K562 (cell line): ENCODE measurements around the gene CHPF. TPM values are rescaled to one million over a fixed set of nuclear protein-coding genes. Genes with fewer than 3 reads are reported as not detected.

Experiments used
- BRF1 ChIP-seq: IDR thresholded peaks from 3 replicates; pipeline ENCODE4 v1.6.1; 2011; ENCODE audit warnings: borderline replicate concordance, mild to moderate bottlenecking; ENCODE audit not compliant: insufficient read length; ENCODE audit errors: extremely low read depth
- HEY1 ChIP-seq: fragments of 250-450 bp; sonication (Bioruptor Pico); IDR thresholded peaks from 2 replicates; pipeline ENCODE4 v1.5.0; 2020; ENCODE audit warnings: mild to moderate bottlenecking, moderate library complexity, borderline replicate concordance
- HMGN3 ChIP-seq: IDR thresholded peaks from 2 replicates; pipeline ENCODE4 v1.6.1; 2011; ENCODE audit warnings: borderline replicate concordance, low read depth, mild to moderate bottlenecking, mixed read lengths, low read length; ENCODE audit not compliant: insufficient read length; ENCODE audit errors: extremely low read depth
- MCM7 ChIP-seq, 2 experiments: fragments of 450-650 bp; IDR thresholded peaks; 2 replicates each; pipeline ENCODE4 v1.6.1; 2016 to 2018
- NCOA6 ChIP-seq: fragments of 450-650 bp; IDR thresholded peaks from 2 replicates; pipeline ENCODE4 v1.6.1; 2017; ENCODE audit warnings: mild to moderate bottlenecking
- NFRKB ChIP-seq: fragments of 450-650 bp; IDR thresholded peaks from 2 replicates; pipeline ENCODE4 v1.6.1; 2016; ENCODE audit warnings: low read depth
- PHF8 ChIP-seq: fragments of 200-600 bp; sonication (generic); IDR thresholded peaks from 2 replicates; pipeline ENCODE4 v1.6.1; 2012; ENCODE audit warnings: mixed run types, mild to moderate bottlenecking, inconsistent platforms, low read length, moderate library complexity, borderline replicate concordance
- RBM39 ChIP-seq: fragments of 200-400 bp; formaldehyde crosslinking; optimal IDR thresholded peaks from 2 replicates; pipeline ENCODE3; 2018; ENCODE audit warnings: low read depth, low read length
- RNF2 ChIP-seq: sonication (generic); IDR thresholded peaks from 2 replicates; pipeline ENCODE4 v1.6.1; 2016
- STAT5A ChIP-seq: IDR thresholded peaks from 2 replicates; pipeline ENCODE4 v1.6.1; 2012; ENCODE audit warnings: low read length, inconsistent platforms, borderline replicate concordance
- ZC3H4 ChIP-seq: sonication (generic); formaldehyde crosslinking; IDR thresholded peaks from 2 replicates; pipeline ENCODE4 v1.9.0; 2021; ENCODE audit warnings: missing genetic modification reagents, borderline replicate concordance
- ZNF444 ChIP-seq: fragments of 250-450 bp; sonication (Bioruptor Pico); IDR thresholded peaks from 2 replicates; pipeline ENCODE4 v1.4.0; 2020; ENCODE audit warnings: mild to moderate bottlenecking, moderate library complexity
- ZNF77 ChIP-seq: fragments of 250-450 bp; sonication (Bioruptor Pico); IDR thresholded peaks from 2 replicates; pipeline ENCODE4 v1.5.0; 2020
- polyA plus RNA-seq, 8 experiments: library from polyadenylated mRNA; depleted of rRNA in 4 of 8; stranded (reverse) in 5 of 8; unstranded in 3 of 8; fragments of >200 nt; fragmentation: Nextera tagmentation in 2 of 8; fragmentation: Illumina TruSeq in 1 of 8; extraction: Ambion mirVana in 2 of 8; extraction: Trizol in 1 of 8; gene quantifications; 2 replicates each; pipeline versions ENCODE4 v1.2.1 to v1.2.3, GENCODE V29; 2011 to 2014; ENCODE audit warnings: inconsistent platforms in 1 of 8, missing spikeins in 1 of 8
- total RNA-seq, 7 experiments: library from RNA; depleted of rRNA in 6 of 7; stranded (reverse); fragments of >200 nt in 6 of 7; fragmentation: Illumina TruSeq in 2 of 7; extraction: Trizol in 2 of 7; gene quantifications; 2 replicates each; pipeline versions ENCODE4 v1.2.1 to v1.2.3, GENCODE V29; 2011 to 2021; ENCODE audit warnings: low replicate concordance in 1 of 7
- TF ChIP-seq, protein P1 (sequence below): fragments of 250-450 bp; sonication (Bioruptor Pico); IDR thresholded peaks from 2 replicates; pipeline ENCODE4 v1.6.1; 2021; ENCODE audit warnings: mild to moderate bottlenecking
- TF ChIP-seq, protein P2 (sequence below): fragments of 450-650 bp; formaldehyde crosslinking; IDR thresholded peaks from 2 replicates; pipeline ENCODE4 v1.4.0; 2020; ENCODE audit warnings: mild to moderate bottlenecking, moderate library complexity
- TF ChIP-seq, protein P3 (sequence below): sonication (generic); formaldehyde crosslinking; IDR thresholded peaks from 2 replicates; pipeline ENCODE4 v1.5.0; 2020; ENCODE audit warnings: missing genetic modification reagents
- TF ChIP-seq, protein P4 (sequence below): sonication (generic); formaldehyde crosslinking; IDR thresholded peaks from 2 replicates; pipeline ENCODE4 v1.8.1; 2023; ENCODE audit warnings: missing genetic modification reagents, mild to moderate bottlenecking, borderline replicate concordance
- TF ChIP-seq, protein P5 (sequence below), 2 experiments: IDR thresholded peaks; 2 replicates each; pipeline ENCODE4 v1.6.1; 2011; ENCODE audit warnings: borderline replicate concordance in 1 of 2, control low read depth in 1 of 2, low read depth in 1 of 2, low read length in 1 of 2, mild to moderate bottlenecking in 1 of 2, mixed read lengths in 1 of 2, moderate library complexity in 1 of 2; ENCODE audit not compliant: insufficient read depth in 1 of 2, insufficient read length in 1 of 2, poor library complexity in 1 of 2, severe bottlenecking in 1 of 2; ENCODE audit errors: extremely low read depth in 1 of 2

The CHPF gene
- total and polyA plus RNA-seq, 9 of the 15 experiments (the other 6 are each of a cell fraction or from before 2014, with no cell fraction given), result 0.15 to 57.2 (median 7.9) TPM

DNA sequence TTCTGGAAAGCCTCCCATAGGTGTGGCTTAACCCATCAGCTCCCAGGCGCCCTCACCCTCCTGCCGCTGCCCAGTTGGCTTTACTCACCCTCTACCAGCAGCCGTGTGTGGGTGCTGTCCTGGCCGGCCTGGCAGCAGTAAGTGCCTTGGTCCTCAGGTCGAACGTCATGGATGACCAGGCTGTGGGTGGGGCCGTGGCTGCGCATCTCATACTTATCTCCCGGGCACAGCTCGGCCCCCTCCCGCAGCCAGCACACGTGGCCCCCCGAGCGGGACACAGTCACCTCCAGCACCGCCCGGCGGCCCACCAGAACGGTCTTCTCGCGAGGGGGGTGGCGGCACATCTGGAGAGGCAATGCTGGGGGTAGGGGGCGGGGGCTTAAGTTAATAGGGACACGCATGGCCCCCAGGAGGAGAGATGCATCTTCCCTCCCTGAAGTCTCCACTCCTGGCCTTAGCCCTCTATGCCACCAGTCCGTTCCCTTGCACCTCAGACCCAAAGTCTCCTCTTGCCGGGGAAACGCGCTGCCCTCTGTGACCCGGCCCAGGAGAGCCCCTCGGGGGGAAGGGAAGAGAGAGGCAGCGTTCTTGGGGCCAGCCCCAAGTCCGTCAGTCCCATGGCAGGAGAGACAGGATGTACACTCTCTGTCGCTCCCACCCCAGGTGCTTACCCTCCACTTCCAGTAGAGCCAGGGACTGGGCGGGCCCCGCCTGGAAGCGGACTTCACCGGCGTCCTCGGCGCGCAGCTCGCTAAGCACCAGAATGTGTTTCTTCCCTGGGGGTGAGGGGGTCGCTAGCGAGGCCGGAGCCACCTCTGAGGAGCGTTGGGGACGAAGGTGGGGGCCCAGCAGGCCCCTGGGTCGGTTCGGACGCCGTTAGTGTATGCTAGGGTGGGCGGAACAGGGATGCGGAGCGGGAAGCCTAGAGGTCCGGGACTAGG lies 8.1 kb upstream of the CHPF start (continued):
- TF ChIP-seq, protein P1, sequence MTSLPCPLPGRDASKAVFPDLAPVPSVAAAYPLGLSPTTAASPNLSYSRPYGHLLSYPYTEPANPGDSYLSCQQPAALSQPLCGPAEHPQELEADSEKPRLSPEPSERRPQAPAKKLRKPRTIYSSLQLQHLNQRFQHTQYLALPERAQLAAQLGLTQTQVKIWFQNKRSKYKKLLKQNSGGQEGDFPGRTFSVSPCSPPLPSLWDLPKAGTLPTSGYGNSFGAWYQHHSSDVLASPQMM (CRISPR knock-in tag), result no peak
- no peak for TF ChIP-seq ZC3H4
- TF ChIP-seq MCM7 (IDR thresholded peaks at IDR 0.05), result no peak
- no peak for TF ChIP-seq STAT5A
- TF ChIP-seq, protein P2, sequence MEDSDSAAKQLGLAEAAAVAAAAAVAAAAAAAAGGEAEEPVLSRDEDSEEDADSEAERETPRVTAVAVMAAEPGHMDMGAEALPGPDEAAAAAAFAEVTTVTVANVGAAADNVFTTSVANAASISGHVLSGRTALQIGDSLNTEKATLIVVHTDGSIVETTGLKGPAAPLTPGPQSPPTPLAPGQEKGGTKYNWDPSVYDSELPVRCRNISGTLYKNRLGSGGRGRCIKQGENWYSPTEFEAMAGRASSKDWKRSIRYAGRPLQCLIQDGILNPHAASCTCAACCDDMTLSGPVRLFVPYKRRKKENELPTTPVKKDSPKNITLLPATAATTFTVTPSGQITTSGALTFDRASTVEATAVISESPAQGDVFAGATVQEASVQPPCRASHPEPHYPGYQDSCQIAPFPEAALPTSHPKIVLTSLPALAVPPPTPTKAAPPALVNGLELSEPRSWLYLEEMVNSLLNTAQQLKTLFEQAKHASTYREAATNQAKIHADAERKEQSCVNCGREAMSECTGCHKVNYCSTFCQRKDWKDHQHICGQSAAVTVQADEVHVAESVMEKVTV (CRISPR knock-in tag), result no peak
- TF ChIP-seq, protein P3, sequence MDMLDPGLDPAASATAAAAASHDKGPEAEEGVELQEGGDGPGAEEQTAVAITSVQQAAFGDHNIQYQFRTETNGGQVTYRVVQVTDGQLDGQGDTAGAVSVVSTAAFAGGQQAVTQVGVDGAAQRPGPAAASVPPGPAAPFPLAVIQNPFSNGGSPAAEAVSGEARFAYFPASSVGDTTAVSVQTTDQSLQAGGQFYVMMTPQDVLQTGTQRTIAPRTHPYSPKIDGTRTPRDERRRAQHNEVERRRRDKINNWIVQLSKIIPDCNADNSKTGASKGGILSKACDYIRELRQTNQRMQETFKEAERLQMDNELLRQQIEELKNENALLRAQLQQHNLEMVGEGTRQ (CRISPR knock-in tag), result 0 out of 2 replicates have a peak, but pooled peaks have one; percentile 40
- TF ChIP-seq, protein P4, sequence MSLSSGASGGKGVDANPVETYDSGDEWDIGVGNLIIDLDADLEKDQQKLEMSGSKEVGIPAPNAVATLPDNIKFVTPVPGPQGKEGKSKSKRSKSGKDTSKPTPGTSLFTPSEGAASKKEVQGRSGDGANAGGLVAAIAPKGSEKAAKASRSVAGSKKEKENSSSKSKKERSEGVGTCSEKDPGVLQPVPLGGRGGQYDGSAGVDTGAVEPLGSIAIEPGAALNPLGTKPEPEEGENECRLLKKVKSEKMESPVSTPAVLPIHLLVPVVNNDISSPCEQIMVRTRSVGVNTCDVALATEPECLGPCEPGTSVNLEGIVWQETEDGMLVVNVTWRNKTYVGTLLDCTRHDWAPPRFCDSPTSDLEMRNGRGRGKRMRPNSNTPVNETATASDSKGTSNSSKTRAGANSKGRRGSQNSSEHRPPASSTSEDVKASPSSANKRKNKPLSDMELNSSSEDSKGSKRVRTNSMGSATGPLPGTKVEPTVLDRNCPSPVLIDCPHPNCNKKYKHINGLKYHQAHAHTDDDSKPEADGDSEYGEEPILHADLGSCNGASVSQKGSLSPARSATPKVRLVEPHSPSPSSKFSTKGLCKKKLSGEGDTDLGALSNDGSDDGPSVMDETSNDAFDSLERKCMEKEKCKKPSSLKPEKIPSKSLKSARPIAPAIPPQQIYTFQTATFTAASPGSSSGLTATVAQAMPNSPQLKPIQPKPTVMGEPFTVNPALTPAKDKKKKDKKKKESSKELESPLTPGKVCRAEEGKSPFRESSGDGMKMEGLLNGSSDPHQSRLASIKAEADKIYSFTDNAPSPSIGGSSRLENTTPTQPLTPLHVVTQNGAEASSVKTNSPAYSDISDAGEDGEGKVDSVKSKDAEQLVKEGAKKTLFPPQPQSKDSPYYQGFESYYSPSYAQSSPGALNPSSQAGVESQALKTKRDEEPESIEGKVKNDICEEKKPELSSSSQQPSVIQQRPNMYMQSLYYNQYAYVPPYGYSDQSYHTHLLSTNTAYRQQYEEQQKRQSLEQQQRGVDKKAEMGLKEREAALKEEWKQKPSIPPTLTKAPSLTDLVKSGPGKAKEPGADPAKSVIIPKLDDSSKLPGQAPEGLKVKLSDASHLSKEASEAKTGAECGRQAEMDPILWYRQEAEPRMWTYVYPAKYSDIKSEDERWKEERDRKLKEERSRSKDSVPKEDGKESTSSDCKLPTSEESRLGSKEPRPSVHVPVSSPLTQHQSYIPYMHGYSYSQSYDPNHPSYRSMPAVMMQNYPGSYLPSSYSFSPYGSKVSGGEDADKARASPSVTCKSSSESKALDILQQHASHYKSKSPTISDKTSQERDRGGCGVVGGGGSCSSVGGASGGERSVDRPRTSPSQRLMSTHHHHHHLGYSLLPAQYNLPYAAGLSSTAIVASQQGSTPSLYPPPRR (CRISPR knock-in tag), result no peak
- no peak for TF ChIP-seq HEY1
- no peak for TF ChIP-seq PHF8
- TF ChIP-seq, protein P5, sequence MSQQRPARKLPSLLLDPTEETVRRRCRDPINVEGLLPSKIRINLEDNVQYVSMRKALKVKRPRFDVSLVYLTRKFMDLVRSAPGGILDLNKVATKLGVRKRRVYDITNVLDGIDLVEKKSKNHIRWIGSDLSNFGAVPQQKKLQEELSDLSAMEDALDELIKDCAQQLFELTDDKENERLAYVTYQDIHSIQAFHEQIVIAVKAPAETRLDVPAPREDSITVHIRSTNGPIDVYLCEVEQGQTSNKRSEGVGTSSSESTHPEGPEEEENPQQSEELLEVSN (IDR thresholded peaks at IDR 0.05; ENCODE audit: borderline replicate concordance in 1 of 2, extremely low read depth in 1 of 2, insufficient read depth in 1 of 2, insufficient read length in 1 of 2, low read depth in 1 of 2, low read length in 1 of 2, poor library complexity in 1 of 2, severe bottlenecking in 1 of 2), result peak in 1 of 2 experiments; percentile 60
- no peak for TF ChIP-seq ZNF77 (CRISPR knock-in tag)
- no peak for TF ChIP-seq ZNF444 (CRISPR knock-in tag)
- TF ChIP-seq RBM39, result no peak
- no peak for TF ChIP-seq RNF2
- TF ChIP-seq NFRKB, result no peak
- TF ChIP-seq NCOA6, result no peak
- TF ChIP-seq BRF1, result no peak
- TF ChIP-seq HMGN3, result peak; percentile 11
